GM21717 (cell line): ENCODE results near the gene TC2N.
"Not testable (repeated sequence)": the region's sequence is repeated elsewhere in the genome, so short reads cannot be mapped to it uniquely, and the experiment has no call there.

Experiments used
- ATAC-seq: cut with Tn5 transposase; IDR thresholded peaks from one replicate; pipeline ENCODE4 v1.9.1; 2021; ENCODE audit warnings: mild to moderate bottlenecking, moderate library complexity; ENCODE audit not compliant: unreplicated experiment

TC2N gene

DNA sequence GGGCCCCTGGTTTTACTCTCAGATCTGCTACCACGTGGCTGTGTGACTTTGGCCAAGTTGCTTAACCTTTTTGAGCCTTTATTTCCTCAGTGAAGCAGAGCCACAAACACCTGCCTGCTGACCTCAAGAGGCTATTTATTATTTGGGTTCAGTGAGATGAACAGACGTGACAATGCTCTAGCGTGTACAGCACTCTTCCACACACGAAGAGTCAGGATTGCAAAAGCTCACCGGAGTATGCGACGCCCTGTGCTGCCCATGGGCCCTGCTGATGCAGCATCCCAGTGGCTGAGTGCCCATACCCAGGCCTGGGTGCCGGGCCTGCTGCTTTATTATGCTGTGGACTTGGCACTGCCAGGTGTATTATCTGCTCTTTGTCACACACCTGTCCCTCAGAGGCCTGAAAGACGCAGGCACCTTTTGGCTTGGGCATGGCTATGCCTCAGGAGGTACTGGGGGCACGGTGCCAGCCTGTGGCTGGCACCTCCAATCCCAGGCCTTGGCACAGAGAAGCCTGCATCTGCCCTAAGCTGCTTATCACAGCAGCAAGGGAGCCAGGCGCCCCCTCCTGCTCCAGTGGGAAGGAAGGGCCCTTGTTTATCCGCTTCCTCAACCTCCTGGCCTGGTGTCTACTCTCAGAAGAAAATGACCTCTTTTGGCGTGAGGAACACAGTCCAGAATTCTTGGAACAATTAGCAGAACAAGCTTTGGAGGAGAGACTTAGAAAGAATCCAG lies 22.3 kb upstream of the TC2N start:
- no peak for ATAC-seq

- ATAC-seq: no peak
Measured at GRCh38 chr14:91888641-91889476, 21.5 kb upstream of the TC2N start.

- ATAC-seq: no peak
Measured at GRCh38 chr14:91886961-91887360, 19.6 kb upstream of the TC2N start.

- no peak for ATAC-seq
Measured at GRCh38 chr14:91885839-91886238, 18.5 kb upstream of the TC2N start.

- ATAC-seq: no peak
Measured at GRCh38 chr14:91885113-91885712, 17.9 kb upstream of the TC2N start.

DNA sequence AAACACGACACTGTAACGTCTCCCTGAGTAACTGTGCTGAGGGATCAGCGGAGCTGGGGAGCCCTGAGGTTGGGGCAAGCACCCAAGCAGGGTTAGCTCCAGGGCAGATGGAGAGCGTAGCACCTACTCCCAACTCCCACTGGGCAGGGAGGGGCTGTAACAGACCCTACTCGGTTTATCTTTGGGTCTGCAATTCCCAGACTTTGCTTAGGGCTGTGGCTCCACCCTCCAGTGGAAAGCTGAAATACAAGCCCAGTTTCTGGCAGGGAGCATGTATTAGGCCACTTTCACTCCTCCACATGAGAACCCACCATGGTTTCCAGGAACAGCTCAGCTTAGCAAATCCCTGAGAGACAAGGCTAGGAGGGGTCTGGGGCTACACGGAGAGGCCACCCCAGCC lies 17.3 kb upstream of the TC2N start:
- ATAC-seq: no peak

DNA sequence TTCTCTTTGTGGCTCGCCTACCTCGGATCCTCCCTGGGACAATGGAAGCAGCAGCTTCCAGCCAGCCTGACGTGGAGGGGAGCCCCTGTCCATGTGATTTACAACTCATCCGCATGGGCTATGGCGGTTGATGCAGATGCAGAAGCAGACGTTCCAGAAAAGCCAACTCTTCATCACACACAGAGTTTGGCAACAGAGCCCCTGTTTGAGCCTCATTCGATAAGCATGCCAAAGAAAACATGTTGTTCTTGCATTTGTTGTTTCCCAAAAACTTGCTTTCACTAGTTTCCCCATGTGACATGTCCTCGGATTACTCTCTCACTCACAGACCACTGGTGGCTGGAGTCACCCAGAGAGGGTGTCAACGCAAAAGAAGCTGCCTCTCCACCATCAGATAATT lies 16.4 kb upstream of the TC2N start:
- no peak for ATAC-seq

DNA sequence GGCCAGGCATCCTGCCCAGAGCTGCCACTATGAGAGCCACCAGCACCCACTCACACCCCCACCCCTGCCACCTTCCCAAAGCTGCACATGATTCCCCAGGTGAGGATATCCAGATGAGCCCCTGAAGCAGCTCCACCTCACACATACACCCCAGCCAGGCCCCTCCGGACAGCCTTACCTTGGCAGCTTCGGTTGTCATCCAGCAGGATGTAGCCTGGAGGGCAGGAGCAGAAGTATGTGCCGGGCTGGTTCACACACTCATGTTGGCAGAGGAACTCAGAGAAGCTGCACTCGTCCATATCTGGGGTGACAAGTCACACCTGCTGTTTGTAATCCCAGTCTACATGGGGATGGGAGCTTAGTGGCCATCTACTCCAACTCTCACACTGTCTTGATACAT lies 15.4 kb upstream of the TC2N start:
- ATAC-seq: no peak

DNA sequence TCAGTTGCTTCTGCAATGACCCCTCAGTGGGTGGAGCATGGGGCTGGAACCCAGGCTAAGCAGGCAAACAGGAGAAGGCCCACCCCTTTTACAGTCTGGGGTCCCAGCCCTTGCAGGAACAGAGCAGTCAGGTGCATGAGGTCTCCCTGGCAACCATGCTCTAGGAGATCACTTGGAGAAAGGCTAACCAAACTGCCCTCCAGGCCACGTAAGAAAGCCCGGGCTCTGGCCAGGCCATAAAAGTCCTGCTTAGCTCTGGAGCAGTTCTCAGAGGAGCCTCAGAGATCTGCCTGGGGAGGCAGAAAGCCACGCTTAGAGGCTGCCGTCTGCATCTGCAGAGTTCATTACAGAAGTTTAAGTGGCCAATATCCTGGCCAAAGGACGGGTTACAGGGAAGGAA lies 15.0 kb upstream of the TC2N start:
- no peak for ATAC-seq

DNA sequence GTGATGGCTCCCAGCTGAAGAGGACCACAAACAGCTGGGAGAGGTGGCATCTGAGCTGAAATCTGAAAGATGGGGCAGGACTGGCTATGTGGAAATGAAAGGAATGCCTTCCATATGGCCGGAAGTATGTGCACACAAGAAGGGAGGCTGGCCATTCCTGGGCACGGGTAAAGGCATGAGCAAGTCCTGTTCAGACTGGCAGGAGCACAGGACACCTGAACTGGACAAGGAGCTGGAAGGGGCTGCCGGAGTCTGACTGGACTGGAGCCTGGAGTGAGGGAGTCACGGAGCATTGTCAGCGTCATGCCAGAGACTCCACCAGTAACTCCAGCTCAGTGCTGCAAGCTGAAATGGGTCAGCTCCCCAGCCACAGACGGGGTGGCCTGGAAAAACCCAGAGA lies 11.9 kb upstream of the TC2N start:
- no peak for ATAC-seq

GRCh38 chr14:91878274-91878673 lies 10.9 kb upstream of the TC2N start:
- no peak for ATAC-seq

- ATAC-seq: no peak
Measured at GRCh38 chr14:91877376-91877915, 10.1 kb upstream of the TC2N start.

DNA sequence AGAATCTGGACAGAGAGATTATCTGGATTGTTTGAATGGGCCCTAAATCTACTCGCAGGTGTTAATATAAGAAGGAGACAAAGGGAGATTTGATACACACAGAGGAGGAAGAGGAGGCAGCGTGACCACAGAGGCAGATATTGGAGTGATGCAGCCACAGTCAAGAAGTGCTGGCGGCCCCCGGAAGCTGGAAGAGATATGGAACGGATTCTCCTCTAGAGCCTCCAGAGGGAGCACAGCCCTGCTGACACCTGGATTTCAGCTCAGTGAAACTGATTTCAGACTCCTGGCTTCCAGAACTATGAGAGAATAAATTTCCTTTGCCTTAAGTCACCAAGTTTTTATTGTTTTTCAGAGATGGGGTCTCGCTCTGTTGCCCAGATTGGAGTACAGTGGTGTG lies 9.2 kb upstream of the TC2N start:
- no peak for ATAC-seq

DNA sequence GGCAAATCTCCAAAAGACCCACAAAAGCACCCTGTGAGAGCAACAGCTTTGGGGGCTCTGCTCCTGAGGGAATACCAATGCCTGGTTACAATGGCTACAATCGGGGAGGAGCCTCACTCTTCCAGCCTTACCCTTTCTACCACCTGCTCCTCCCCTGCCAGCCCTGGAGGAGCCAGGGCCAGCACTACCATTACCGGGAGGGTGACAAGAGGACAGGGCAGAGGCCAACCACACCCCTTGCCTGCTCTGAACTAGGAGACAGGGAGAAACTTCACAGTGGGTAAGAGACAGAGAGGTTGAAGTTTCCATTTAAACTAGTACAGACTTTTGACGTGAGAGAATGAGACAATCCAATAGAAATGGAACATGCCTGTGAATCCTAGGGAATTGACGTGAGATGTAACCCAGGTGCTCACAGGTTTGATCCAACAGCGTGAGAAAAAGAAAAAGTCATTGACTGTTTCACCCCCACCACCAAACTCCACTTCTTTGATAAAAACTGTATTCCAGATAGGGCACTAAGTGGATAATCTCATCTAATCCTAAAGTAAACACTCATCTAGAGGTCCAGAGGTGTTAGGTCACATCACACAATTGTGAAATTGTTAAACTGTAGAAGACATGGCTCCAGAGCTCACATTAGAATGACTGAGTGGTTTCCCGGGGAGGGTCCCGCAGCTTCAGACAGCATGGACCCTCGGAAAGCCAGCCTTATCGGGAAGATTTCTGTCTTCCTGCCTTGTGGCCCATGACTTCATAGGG lies 8.4 kb upstream of the TC2N start:
- ATAC-seq: no peak

DNA sequence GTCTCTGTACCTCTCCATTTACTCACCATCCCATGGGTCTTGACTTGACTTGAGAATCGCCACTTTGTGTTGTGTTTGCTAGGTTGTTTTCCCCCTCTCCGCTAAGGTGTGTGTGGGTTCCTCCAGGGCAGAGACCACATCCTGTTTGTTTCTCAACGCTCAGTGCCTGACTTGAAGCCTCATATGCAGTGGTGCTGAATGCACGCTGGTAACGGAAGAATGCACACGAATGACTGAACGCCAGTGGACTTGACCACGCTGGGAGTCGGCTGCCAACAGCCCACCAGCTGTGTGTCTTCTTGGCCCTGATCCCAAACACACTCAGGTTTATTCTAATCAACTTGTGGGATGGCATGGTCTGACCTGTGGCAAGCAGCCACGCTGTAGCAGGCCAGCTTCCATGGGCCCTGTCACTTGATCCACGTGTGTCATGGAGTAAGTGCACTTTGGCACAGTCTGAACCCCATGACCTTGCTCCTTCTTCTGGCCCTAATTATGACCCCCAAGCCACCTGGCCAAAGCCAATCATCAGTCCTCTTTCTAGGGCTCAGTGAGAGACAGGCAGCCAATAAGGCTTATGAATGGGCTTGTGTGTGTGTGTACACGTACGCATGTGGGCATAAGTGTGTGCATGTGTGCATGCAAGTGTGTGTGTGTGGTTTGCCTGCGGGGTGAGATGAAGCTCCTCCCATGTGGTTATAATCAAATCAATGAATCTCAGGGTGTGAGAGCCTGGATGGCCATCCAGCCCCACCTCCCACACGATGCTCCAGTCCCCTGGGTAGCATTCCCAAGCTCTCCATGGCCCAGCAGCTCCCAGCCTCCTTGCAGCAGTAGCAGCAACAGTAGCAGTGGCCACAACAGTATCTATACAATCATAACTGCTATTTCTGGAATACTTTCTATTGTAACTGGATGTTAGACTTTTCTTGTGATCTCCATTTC lies 6.4 kb upstream of the TC2N start:
- peak; percentile 77 for ATAC-seq

DNA sequence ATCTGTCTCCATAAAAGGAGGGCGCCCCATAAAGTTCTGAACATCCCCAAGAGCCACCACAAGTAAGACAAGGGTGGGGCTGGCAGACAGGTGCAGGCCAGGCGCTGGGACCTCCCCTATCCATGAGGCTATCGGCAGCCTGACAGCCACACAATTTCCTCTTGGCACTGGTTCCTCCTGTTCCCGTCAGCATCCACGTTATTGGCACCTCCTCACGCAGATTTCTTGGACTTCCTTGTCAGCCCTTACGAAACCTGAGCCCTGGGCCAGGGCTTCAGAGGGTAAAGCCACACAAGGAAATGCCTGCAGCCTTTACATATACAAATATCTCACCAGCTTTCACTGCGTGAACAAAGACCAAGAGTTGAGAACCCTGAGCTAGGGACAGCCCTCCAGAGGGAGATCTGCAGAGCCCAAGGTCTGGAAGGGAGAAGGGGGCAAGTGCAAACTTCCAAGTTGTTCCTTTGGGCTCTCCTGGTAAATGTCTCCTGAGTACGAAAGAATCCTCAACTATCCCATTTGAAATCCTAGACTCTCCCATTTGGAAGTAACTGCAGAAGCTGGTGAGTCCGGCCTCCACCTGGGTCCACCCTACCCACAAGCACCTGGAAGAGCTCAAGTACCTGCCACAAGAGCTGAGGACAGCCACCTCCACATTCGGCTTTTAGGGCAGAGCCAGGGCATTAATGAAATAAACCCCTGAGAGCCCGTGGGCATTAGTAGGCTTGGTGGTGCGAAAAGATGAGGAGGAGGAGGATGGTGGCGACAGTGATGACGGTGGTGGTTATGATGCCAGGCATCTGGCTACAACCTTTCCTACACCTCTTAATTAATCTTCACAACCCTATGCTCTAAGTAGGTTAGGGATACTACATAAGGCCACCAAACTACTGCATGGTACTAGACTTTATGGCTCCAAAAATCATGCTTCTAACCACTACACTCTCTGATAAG lies 5.5 kb upstream of the TC2N start:
- peak; percentile 25 for ATAC-seq

DNA sequence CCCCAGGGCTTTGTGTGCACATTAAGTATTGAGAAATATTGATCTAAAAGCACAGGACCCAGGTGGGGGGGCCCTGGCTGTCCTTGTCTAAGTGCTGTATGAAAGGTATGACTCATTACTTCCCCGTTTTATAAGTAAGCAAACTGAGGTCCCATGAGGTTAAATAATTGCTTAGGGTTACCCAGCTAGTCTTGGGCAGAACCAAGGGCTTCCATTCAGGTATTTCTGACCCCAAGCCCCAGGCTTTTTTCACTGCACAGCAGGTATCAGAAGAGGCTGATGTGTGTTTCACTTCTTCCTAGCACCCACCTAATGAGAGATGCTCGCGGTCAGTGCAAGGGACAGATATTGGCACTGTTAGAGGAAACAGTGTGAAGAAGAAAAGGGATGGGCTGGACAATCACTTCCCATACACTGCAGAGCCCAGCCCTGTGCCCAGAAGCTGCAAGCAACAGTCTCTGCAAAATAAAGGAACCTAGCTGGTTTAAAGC lies 4.7 kb upstream of the TC2N start:
- peak; percentile 57 for ATAC-seq

DNA sequence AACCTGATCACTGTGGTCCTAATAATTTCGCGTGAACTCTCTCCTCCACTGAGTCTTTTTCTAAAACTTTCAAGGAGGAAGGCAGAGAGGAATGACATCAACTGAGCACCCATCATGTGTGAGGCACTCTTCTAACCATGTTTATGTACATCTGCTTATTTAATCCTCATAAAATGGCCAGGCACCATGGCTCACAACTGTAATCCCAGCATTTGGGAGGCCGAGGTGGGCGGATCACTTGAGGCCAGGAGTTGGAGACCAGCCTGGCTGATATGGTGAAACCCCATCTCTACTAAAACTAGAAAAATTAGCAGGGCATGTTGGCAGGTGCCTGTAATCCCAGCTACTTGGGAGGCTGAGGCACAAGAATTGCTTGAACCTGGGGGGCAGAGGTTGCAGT lies 4.1 kb upstream of the TC2N start:
- not testable (repeated sequence) for ATAC-seq

DNA sequence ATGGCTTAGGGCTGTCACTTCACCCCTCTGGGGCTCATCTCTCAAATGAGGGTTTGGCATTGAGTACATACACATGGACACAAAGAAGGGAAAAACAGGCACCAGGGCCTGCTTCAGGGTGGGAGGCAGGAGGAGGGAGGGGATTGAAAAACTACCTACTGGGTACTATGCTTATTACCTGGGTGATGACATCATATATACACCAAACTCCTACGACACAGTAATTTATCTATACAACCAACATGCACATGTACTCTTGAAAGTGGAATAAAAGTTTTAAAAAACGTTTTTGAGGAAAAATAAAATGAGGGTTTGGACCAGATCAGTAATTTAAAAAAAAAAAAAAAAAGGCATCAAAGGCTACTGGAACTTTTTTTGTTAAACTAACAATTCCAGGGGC lies 3.6 kb upstream of the TC2N start:
- no peak for ATAC-seq
